A549 treated with dexamethasone at 1 μM for 4 hours (cell line): ENCODE data around the gene OR4F17. TPM values are rescaled to one million over a fixed set of nuclear protein-coding genes. Genes with fewer than 3 reads are reported as not detected.

Source experiments
- total RNA-seq: library from RNA; stranded (reverse); fragments of 200-300 nt; extraction: Qiagen RNA extraction; gene quantifications from 5 replicates; pipeline ENCODE4 v1.2.3, GENCODE V29; 2022

The OR4F17 gene
- not detected in 5 replicates for total RNA-seq

DNA sequence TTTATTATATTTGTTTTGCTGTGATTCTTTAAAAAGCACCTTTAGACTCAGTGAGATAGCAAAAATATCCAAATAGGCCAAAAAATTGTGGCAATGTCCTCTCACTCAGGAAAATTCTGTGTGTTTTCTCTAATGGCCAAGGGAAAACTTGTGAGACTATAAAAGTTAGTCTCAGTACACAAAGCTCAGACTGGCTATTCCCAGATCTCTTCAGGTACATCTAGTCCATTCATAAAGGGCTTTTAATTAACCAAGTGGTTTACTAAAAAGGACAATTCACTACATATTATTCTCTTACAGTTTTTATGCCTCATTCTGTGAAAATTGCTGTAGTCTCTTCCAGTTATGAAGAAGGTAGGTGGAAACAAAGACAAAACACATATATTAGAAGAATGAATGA, at the start of gene OR4F17:
Gene OR4F17 (plus strand): TSS at position 301 of the 400 bp plus-strand sequence. CDS start 3,575 bp downstream, outside the sequence.

Other genes starting within 250 kb of the OR4F17 start
- 72.3 to 101 TPM (median 93.8 TPM) in 5 replicates for gene PLPP2, start 184.3 kb downstream of the OR4F17 start, total RNA-seq
- gene MIER2, start 237.7 kb downstream of the OR4F17 start, total RNA-seq = 12.8 to 21.3 TPM (median 20.3 TPM) in 5 replicates